ENCODE measurements around the gene TCF7L2.

TCF7L2 gene

DNA sequence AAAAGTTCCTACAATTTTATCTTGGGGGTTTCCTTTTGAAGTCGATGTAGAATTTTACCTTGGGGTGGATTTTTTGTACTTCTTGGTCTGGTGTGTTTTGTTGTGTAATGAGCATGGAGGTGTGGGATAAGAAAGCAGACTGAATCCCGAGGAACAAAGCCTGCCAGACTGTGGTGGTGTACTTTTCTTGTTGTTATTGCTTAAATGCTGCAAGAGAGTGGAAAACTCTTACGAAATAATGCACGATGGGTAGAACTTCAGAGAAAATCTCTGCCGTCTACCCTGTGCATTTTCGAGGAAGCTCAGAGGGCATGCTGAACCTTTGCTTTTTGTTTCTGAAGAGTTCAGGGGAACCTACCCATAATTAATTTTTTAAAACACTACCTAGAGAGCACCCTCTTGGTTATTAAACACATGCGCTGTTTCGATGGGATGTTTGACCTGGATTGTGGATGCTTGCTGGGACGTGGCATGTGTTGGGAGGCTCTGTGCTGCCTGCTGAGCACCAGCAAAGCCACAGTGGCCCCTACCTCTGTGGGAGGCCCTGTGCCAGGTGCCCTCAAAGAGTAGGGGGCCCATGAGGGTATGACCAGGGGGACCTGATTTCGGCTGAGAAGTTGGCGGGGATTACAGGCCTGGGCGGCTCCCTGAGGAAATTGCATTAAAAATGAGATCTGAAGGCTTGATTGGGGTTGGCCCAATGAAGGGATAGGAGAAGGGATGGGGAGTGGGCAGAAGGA is 94.1 kb downstream of the TCF7L2 start:
- no peak for DNase-seq (ENCODE audit: low read depth in 2 of 2)

DNA sequence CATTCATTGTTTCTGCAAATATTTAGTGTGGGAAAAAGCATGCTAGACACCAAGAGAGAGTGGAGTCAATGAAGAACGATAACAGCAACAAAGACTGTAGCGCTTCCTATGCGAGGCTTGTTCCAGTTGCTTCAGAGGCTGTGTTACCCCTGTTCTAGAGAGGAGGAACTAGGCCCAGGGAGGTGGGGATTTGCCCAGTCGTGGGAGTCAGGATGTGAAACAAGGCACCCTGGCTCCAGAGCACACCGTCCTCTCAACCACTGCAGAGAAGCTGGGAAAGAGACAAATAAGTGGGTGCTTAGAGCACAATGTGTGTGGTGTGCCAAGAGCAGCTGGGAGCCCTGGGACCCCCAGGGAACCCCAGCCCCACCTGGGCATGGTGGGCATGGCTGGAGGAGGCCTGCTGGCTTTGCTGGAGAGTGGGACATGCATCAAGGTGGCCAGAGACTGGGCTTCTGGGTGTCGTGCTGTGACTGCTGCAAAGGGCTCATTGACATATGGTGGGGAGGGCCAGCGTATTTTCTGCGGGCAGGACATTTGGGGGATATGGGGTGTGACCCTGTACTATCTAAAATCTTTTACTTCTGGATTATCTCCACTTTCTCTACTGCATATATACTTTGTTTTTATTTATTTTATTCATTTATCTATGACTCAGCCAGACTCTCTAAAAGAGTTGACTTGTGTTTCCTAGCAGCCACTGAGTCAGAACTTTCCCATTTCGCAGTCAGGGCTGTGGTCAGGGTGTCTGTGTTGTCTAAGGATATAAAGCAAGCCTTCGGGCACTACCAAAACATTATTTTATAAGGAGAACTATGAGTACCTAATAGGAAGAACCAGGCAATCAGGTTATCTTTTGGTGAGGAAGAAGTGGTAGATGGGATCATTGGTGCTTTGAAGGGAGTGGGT is 95.4 kb downstream of the TCF7L2 start:
- no peak for DNase-seq (ENCODE audit: low read depth in 2 of 2)

DNA sequence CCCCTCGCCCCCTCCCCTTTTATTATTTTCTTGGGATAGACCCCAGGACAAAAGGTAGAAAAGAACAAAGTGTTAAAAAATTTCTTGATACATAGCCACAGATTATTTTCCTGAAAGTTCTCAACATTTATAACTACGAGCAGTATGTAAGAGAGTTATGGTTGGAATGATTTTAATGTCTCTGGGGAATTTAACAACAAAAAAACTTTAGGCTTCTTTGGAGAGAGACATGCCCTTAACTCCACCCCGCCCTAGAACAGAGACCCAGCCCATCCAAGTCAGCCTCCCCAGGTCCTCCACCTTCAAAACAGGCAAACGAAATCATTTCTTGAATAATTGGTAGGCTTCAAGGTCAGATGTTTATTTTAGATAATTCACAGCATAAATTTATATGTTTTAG is 97.1 kb downstream of the TCF7L2 start:
- DNase-seq (ENCODE audit: low read depth in 2 of 2): no peak

DNA sequence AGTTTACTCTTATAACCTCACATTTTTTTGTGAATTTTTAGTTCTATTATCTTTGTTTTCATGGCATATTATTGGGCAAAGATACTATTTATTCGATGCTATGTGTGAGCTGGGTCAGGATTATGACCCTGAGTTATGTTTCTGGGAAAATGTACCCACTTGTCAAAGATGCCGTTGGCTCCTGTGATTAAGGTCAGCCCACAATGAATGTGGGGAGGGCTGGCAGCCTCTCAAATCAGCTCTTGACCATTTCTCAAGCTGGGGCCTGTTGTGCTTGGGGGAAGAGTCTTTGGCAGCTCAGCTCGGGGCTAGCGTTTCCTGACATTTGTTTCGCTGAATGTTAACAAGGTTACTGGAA is 97.5 kb downstream of the TCF7L2 start:
- DNase-seq (ENCODE audit: low read depth in 2 of 2): no peak

DNA sequence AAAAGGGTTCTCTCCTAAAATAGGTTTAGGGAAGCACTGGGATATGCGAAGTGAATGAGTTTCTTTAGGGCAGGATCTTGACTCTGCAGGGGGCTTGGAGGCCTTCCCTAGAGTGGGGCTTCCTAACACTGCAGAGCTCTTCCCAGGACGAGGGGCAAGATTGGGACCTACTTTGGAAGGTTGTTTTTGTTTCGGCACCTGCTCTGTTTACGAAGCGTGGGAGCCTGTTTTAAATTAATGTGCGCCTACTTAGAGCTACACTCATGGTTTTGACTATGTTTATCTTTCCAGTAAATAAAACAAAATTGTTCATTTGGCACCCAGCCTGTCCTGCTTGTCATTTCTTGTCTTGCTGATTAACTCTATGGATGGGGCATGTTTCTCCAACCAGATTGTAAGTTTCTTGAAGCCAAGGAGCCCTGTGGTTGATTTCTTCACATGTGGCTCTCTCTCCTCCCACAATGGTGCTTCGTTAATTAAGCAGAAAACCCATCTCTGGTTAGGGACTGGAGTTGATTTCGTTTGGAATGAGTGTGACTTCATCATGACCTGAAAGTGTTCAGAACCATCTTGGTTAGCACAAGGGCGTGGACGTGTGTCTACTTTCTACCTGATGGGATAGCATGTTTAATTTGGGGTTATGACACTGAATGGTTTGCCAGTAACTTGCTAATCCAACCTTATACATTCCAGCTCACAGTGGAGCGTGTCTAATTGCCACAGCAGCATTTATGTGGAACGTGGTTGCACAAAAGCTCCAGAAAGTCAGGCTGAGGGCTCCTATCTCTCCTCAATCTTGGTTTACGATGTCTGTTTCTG is 98.1 kb downstream of the TCF7L2 start:
- no peak for DNase-seq (ENCODE audit: low read depth in 2 of 2)

DNA sequence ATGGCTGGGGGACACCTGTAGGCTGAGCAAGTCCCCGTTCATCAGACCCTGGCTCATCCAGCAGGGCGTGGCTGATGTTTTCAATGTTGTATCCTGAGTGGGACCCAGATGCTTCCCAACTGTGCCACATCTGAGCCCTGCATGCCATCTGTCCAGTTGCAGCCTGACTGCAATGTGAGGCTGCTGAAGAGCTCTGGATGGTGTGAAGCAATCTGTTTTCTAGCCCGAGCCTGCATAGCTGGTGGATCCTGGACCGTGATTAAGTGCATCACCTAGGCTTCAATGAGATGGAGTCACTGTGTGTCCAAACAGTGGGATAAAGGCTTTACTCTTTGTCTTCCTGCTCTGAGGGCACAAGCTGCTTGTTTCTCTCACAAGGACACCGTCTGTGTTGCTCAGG is 99.8 kb downstream of the TCF7L2 start:
- DNase-seq (ENCODE audit: low read depth in 2 of 2): no peak

DNA sequence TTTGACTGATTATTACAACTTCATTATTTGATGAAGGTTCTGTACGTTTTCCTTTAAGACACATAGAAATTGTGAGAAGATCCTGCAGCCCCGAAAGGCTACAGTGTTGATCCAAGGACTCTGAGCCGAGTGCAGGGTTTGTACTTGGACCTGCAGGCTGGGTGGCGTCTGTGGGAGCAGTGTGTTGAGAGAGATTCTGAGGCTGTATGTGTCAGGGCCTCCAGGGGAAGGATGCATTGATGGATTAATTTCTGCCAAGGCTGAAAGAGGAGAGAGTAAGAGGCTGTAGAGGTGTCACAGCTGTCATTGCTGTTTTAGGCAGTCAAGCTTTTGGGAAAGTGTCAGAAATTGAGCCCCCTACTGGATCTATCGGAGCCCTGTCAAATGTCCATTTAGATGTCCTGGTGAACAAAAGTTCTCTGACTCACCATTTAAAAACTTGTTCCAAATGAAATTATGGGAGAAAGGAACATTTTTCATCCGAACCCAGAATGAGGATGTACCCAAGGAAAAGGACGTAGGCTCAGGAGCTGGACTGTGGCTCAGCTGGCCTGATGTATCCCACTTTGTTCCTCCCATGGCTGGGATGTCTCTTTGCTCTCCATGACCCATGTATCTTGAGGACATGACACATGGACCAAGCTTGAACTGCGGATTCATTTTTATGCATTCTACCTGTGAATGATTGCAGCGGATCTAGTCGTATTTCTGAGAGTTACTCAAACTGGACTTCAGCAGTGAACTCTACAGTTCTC is 102.2 kb downstream of the TCF7L2 start:
- no peak for DNase-seq (ENCODE audit: low read depth in 2 of 2)

DNA sequence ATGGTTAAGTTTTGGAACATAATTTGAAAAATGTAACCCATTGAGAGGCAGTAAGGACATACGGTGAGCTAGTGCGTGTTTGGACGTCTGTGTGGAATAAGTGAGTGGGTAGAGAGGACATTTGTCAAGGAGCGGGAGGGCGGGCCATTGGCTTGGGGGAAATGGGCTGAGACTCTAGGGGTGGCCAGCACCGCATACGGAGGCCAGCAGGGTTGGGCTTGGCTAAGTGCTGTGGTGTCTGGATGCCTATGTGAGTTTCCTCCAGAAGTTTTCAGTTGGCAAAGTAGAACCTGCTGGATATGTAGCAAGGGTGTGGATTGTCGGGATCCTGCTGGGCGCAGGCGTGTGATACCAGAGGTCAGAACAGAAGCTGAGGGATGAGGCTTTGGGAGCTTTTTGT is 103.0 kb downstream of the TCF7L2 start:
- DNase-seq (ENCODE audit: low read depth in 2 of 2): no peak

DNA sequence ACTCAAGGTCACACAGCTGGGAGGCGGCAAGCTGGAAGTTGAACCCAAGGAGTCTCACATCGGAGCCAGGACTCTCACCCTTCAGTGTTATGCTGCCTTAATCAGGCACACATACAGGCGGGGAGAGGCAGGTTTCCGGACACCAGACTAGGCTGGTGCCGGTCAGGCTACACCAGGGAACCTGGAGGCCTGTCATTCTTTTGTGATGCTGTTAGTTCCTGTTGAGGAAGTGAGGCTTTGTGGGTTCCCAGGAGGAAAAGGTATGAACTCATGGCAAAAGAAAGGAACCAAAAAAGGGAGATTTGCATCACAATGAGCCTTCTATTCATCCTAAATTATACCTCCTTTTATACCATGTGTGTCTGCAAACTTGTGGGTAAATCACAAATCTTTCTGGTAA is 103.8 kb downstream of the TCF7L2 start:
- DNase-seq (ENCODE audit: low read depth in 2 of 2): no peak

DNA sequence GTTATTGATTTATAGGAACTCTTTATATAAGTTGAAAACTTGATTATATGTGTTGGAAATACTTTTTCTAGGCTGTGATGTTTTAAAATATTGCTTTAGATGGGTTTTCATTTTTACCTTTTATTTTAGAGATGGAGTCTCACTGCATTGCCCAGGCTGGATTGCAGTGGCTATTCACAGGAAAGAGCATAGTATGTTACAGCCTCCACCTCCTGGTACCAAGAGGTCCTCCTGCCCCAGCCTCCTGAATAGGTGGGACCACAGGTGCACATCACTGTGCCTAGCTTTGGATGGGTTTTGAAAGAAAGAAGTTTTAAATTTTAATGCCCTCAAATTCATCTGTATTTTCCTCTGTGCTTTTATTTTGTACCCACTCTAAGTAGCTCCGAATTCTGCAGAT is 105.4 kb downstream of the TCF7L2 start:
- DNase-seq (ENCODE audit: low read depth in 2 of 2): no peak

DNA sequence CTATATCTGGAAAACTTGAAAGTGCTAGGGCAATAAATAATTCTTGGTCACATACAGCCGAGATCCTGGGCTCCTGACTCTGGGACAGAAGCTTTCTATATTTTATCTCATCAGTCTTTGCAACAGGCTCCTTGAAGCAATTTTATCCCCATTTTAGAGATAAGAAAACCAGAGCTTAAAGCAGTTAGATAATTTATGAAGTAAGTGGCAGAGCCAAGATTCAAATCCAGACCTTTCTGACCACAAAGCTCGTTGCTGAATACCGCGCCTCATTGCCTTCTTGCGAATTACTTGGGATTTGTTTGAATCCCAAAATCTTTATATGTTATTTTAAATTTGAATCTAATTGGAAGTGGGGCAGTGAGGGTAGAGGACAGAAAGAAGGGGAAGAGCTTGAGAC is 106.0 kb downstream of the TCF7L2 start:
- no peak for DNase-seq (ENCODE audit: low read depth in 2 of 2)

DNA sequence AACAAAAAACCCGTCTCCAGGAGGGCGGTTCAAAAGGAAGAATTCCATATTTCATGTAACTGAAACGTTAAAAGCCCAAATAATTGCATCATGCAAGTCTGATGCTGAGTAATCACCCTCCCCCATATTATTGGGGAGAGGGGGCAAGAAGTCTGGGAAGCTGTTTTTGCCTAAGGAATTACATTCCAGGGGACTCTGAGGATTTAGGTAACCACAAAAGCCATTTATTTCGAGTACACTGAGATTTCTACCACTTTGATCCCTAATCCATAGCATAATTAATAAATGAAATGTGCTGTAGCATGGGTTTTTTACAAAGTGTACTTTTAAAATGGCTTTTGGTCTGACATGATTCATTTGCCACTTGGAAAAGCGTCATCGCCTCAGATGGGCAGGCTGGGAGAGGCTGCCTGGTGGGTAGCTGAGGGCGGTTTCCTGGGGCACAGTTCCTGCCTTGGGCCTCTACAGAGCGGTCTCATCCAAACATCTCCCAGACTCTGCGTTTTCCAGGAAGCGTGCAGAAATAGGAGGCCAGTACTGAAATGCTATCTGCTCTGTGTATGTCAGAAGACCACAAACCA is 106.5 kb downstream of the TCF7L2 start:
- no peak for DNase-seq (ENCODE audit: low read depth in 2 of 2)

DNA sequence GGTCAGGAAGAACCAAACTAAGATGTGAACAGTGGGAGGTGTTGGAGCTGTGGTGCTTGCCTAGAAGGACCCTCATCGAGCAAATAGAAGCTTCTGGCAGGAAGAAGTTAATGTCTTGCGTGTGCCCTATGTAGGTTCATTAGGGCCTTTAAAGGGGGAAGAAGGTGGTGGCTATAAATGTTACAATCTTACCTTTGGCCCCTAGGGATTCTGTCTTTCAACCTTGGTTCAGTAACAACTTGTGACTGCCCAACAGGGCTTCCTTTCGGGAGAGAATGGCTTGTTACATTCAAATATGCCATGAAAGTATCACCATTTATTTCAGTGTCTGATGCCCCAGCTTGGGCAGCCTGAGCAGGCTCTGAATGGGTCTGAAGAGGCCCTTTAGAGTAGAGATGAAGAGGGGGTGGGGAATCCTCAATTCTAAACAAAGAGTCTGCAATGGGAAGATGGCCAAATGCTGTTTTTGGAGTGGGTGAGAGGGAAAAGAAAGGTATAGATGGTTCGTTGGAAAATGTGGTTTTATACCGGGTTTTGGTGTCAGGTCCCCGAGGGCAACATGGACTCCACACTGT is 108.0 kb downstream of the TCF7L2 start:
- DNase-seq (ENCODE audit: low read depth in 2 of 2): no peak

DNA sequence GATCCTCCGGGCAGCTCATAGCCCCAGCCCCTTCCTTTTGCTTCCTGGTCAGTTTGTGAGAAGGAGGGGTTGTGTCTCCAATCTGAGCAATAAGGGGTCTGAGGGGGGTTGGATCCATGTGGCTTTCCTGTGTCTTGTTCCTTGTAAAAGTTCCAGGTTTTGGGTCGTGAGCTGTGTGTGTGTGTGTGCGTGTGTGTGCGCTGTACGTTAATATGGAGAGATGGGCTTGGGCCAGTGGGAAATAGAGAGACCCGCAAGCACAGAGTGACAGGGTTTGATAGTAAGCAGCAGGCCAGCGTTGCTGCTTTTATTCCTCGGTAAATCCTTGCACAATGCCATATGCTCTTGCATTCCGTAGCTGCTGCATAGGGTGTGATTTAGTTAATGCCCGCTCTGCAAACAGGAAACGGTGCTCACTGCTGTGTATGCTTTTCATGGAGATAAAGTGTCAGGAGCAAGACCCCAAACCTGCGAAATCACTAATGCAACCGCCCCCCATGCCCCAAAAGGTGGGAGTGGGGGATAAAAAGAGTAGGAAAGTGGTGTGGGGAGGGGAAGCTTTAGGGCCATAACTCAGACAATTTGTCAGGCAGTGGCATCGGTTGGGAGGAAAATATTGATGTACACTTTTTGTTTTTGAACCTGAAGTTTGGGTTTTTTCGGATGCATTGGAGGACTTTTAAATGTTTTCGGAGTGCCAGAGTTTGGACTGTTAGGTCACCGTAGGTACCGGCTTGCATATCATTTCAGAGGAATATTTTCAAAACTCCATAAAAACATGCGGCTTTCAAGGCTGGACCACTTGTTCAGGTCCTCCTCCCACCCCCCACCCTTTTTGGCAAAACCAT is 108.7 kb downstream of the TCF7L2 start:
- DNase-seq (ENCODE audit: low read depth in 2 of 2): no peak

DNA sequence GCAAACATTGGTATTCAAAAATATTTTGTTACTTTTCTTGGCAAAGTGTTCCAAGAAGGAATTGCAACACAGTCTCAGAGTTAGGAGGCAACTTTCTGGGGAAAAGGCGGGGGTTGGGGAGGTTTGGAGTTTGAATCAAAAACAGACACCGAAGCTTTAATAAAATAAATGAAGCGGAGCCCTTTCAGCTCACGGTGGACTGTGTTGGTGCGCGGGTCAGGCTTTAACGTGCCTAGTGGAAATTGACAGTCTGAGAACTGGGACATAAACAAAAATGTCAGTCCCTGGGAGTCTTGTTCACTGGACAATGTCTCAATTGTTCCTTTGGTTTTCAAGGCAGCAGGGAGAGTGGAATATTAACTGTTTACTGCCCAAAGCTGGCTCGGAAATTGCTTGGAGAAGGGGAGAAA is 109.3 kb downstream of the TCF7L2 start:
- DNase-seq (ENCODE audit: low read depth in 2 of 2): no peak

DNA sequence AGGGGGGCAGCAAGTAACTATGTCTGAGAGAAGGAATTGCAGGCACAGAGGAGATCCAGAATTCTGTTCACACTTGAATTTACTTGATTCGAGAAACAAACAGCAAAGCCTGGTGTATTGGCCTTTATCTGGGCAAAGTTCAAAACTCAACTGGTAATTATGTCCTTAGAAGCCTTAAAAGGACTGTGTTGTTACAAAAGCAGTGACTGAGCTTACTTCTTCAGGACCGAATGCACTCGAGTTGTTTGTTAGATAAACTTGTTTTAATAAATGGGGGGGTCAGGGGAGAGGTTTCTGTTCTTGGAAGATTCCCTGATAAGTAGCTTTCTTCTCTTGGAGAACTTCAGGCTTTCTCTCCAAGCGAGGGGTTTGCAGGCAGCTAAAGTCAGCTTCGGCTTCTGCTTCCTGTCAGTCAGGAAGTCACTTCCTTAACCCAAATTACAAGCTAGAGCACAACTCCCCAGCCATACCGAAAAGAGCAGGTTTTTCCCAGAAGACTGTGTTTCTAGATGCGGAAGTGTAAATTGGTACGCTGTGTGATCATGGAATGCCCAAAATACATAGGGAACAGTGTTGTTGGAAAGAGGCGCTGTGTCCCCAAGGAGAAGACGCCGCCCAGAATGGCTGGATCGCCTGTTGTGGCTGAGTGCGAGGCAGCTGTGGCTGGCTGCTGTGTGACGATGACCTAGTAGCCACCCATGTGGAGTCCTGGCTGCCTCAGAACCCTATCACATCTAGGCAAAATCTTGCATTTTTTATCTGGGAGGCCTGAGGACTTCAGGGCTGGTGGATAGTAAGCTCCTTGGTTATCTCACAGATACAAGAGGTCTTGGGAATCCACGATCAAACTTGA is 110.4 kb downstream of the TCF7L2 start:
- DNase-seq (ENCODE audit: low read depth in 2 of 2): no peak

DNA sequence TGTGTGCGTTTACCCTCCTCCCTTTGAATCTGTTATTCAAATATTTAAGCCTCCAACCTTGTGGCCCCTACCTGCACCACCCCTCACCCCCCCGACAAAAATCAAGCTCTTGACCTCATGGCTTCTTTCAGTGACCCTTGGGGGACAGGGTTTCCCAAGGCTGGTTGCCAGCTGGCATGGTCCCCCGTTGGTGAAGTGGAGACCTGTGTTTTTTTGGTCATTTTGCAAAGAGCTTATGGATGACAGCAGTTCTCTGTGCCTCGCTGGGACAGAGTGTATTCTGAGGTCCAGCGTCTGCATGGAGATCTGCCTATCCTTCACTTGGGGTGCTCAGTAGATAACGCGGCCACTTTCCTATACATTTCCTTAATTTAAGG is 111.0 kb downstream of the TCF7L2 start:
- no peak for DNase-seq (ENCODE audit: low read depth in 2 of 2)

DNA sequence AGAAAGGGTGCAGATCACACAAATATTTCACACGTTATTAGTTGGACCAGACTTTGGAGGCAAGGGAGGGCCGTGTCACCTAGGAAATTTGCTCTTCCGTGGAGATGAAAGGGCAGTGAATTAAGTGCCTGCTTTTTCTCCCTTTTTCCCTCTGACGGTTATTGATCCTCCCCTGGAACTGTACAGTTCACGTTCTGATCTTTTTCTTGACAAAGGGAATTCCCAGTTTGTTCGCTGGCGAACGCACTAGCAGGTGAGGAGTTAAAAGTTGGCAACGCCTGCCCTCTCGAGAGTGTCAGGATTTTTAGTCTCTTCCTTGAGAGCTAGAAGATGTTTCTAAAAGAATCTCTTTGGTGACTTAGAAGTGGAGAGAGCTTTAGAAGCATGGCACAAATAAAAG is 111.5 kb downstream of the TCF7L2 start:
- no peak for DNase-seq (ENCODE audit: low read depth in 2 of 2)

Data from stimulated activated CD4-positive, alpha-beta T cell treated with anti-CD3 and anti-CD28 coated beads, Interleukin-15, amount 100 ng/mL, for 48 hours (primary cell).